HepG2 (cell line): Measurements from ENCODE around the gene AMZ2. TPM values are rescaled to one million over a fixed set of nuclear protein-coding genes. Genes with fewer than 3 reads are reported as not detected.

Experiments used
- GABPB1 ChIP-seq: IDR thresholded peaks from 2 replicates; pipeline ENCODE4 v1.6.1; 2016; ENCODE audit warnings: mild to moderate bottlenecking, missing genetic modification reagents, moderate library complexity, missing compliant biosample characterization
- GMEB1 ChIP-seq: sonication (generic); formaldehyde crosslinking; IDR thresholded peaks from 2 replicates; pipeline ENCODE4 v1.5.1; 2020; ENCODE audit warnings: missing genetic modification reagents, mild to moderate bottlenecking, borderline replicate concordance
- GZF1 ChIP-seq: sonication (generic); formaldehyde crosslinking; IDR thresholded peaks from 2 replicates; pipeline ENCODE4 v1.5.1; 2020; ENCODE audit warnings: mild to moderate bottlenecking, missing genetic modification reagents
- IKZF4 ChIP-seq: sonication (generic); formaldehyde crosslinking; IDR thresholded peaks from 2 replicates; pipeline ENCODE4 v1.5.1; 2020; ENCODE audit warnings: borderline replicate concordance, mild to moderate bottlenecking, low read depth, missing genetic modification reagents; ENCODE audit errors: not compliant biosample characterization
- TRIM24 ChIP-seq: sonication (generic); formaldehyde crosslinking; IDR thresholded peaks from 2 replicates; pipeline ENCODE4 v1.8.0; 2022; ENCODE audit warnings: mild to moderate bottlenecking, missing genetic modification reagents
- ZNF207 ChIP-seq: fragments of 450-650 bp; IDR thresholded peaks from 2 replicates; pipeline ENCODE4 v1.6.1; 2016; ENCODE audit warnings: antibody characterized with exemption, borderline replicate concordance
- ZNF276 ChIP-seq: sonication (generic); formaldehyde crosslinking; IDR thresholded peaks from 2 replicates; pipeline ENCODE4 v1.4.0; 2020; ENCODE audit warnings: mild to moderate bottlenecking, low read depth, missing genetic modification reagents
- ZNF512 ChIP-seq: sonication (generic); formaldehyde crosslinking; IDR thresholded peaks from 2 replicates; pipeline ENCODE4 v1.4.0; 2020; ENCODE audit warnings: mild to moderate bottlenecking, missing genetic modification reagents
- ZNF646 ChIP-seq: sonication (generic); formaldehyde crosslinking; IDR thresholded peaks from 2 replicates; pipeline ENCODE4 v1.9.0; 2021; ENCODE audit warnings: mild to moderate bottlenecking, missing genetic modification reagents
- ZNF737 ChIP-seq: sonication (generic); formaldehyde crosslinking; IDR thresholded peaks from 2 replicates; pipeline ENCODE4 v1.5.0; 2020; ENCODE audit warnings: missing genetic modification reagents, mild to moderate bottlenecking, borderline replicate concordance
- ZNF781 ChIP-seq: sonication (generic); formaldehyde crosslinking; IDR thresholded peaks from 2 replicates; pipeline ENCODE4 v1.5.1; 2020; ENCODE audit warnings: borderline replicate concordance, mild to moderate bottlenecking, missing genetic modification reagents; ENCODE audit errors: not compliant biosample characterization
- polyA plus RNA-seq, 8 experiments: library from polyadenylated mRNA; depleted of rRNA in 3 of 8; stranded (reverse) in 7 of 8; unstranded in 1 of 8; fragments of >200 nt; fragmentation: Illumina TruSeq in 4 of 8; extraction: Trizol in 4 of 8; gene quantifications; 2 replicates each; pipeline versions ENCODE4 v1.2.1 to v1.2.3, GENCODE V29; 2011 to 2016; ENCODE audit warnings: low read depth in 4 of 8, missing spikeins in 1 of 8, mixed read lengths in 1 of 8; ENCODE audit not compliant: insufficient read depth in 1 of 8
- total RNA-seq, 5 experiments: library from RNA; depleted of rRNA; stranded (reverse); fragments of >200 nt; fragmentation: Illumina TruSeq; extraction: Trizol; gene quantifications; 2 replicates each; pipeline ENCODE4 v1.2.3, GENCODE V29; 2016; ENCODE audit warnings: low read depth in 1 of 5

AMZ2 gene
- total and polyA plus RNA-seq, 2 of the 13 experiments (the other 11 are each of a cell fraction or from before 2014, with no cell fraction given), result 86.9 to 90.2 TPM

GRCh38 chr17:68291836-68292688, 44.2 kb downstream of the AMZ2 start (continued):
- TF ChIP-seq ZNF512 (CRISPR knock-in tag) (peak; percentile 2; the same call in 1 of the 2 replicates), IKZF4 (CRISPR knock-in tag) (peak; percentile 68), ZNF737 (CRISPR knock-in tag) (no peak), GABPB1 (CRISPR knock-in tag) (peak; percentile 85), GMEB1 (CRISPR knock-in tag) (0 out of 2 replicates have a peak, but pooled peaks have one; percentile 12), ZNF781 (CRISPR knock-in tag) (peak; percentile 73), ZNF276 (CRISPR knock-in tag) (no peak; the same call in 1 of the 2 replicates), GZF1 (CRISPR knock-in tag) (peak; percentile 76; the same call in 1 of the 2 replicates), ZNF646 (CRISPR knock-in tag) (0 out of 2 replicates have a peak, but pooled peaks have one; percentile 17), TRIM24 (CRISPR knock-in tag) (no peak), ZNF207 (no peak)
